SK-N-MC (cell line): ENCODE results near the gene COX4I2.

Experiments
- EZH2 ChIP-seq: fragments of 200-600 bp; sonication (generic); IDR thresholded peaks from one replicate; pipeline ENCODE4 v1.6.1; 2017; ENCODE audit warnings: antibody characterized with exemption
- POLR2AphosphoS5 ChIP-seq: IDR thresholded peaks from 2 replicates; pipeline ENCODE4 v1.6.1; 2012; ENCODE audit warnings: mild to moderate bottlenecking, low read depth, low read length, borderline replicate concordance

- TF ChIP-seq POLR2AphosphoS5 (no peak), EZH2 (no peak)
Observed at GRCh38 chr20:31633339-31633914, 4.3 kb upstream of the COX4I2 start.
